GM23338 (cell line): ENCODE results near the gene CADPS. TPM values are rescaled to one million over a fixed set of nuclear protein-coding genes. Genes with fewer than 3 reads are reported as not detected.

Experiments
- ATAC-seq: fragments of 200-7000 bp; cut with Tn5 transposase; 3 replicates; pipeline ENCODE4 v1.9.1; 2020
- DNase-seq: peaks from one replicate; pipeline ENCODE4 v3.0.0-alpha.2; 2015; ENCODE audit warnings: low spot score
- H2AFZ ChIP-seq: fragments of 200-600 bp; sonication (generic); 2 replicates; pipeline ENCODE4 v1.8.0; 2016; ENCODE audit warnings: antibody characterized with exemption, mild to moderate bottlenecking, moderate library complexity
- H3F3A ChIP-seq: fragments of 200-600 bp; sonication (generic); replicated peaks from 2 replicates; pipeline ENCODE4 v1.8.0; 2017; ENCODE audit warnings: antibody characterized with exemption, mixed run types, low read depth
- H3K27ac ChIP-seq: fragments of 200-600 bp; sonication (generic); 2 replicates; pipeline ENCODE4 v1.6.1; 2016; ENCODE audit warnings: low read depth
- H3K27me3 ChIP-seq: fragments of 200-600 bp; sonication (generic); 2 replicates; pipeline ENCODE4 v1.8.0; 2016; ENCODE audit warnings: mild to moderate bottlenecking, mixed run types, moderate library complexity; ENCODE audit not compliant: insufficient read depth
- H3K36me3 ChIP-seq: fragments of 200-600 bp; sonication (generic); 2 replicates; pipeline ENCODE4 v1.8.0; 2016; ENCODE audit warnings: mild to moderate bottlenecking; ENCODE audit not compliant: insufficient read depth
- H3K4me1 ChIP-seq: fragments of 200-600 bp; sonication (generic); 2 replicates; pipeline ENCODE4 v1.8.0; 2016; ENCODE audit warnings: mild to moderate bottlenecking, moderate library complexity; ENCODE audit not compliant: insufficient read depth
- H3K4me2 ChIP-seq: fragments of 200-600 bp; sonication (generic); 2 replicates; pipeline ENCODE4 v1.7.1; 2017; ENCODE audit warnings: mixed run types
- H3K4me3 ChIP-seq: fragments of 200-600 bp; sonication (generic); 2 replicates; pipeline ENCODE4 v1.6.1; 2016; ENCODE audit warnings: mixed run types
- H3K79me2 ChIP-seq: fragments of 200-600 bp; sonication (generic); replicated peaks from 2 replicates; pipeline ENCODE4 v1.8.0; 2017; ENCODE audit warnings: mild to moderate bottlenecking; ENCODE audit not compliant: insufficient read depth
- H3K9me2 ChIP-seq: fragments of 200-600 bp; sonication (generic); 2 replicates; pipeline ENCODE4 v1.8.0; 2017; ENCODE audit not compliant: insufficient read depth
- H4K20me1 ChIP-seq: fragments of 200-600 bp; sonication (generic); replicated peaks from 2 replicates; pipeline ENCODE4 v1.8.0; 2017; ENCODE audit warnings: mild to moderate bottlenecking; ENCODE audit not compliant: insufficient read depth
- H3K27ac Mint-ChIP-seq: 2 replicates; pipeline ENCODE4 v1.8.0; 2020; ENCODE audit warnings: inconsistent platforms, mild to moderate bottlenecking, moderate library complexity, mixed read lengths
- H3K27me3 Mint-ChIP-seq: 3 replicates; pipeline ENCODE4 v1.8.0; 2022; ENCODE audit warnings: low read depth, mild to moderate bottlenecking, moderate library complexity, mixed read lengths, inconsistent platforms; ENCODE audit not compliant: insufficient read depth, poor library complexity
- H3K36me3 Mint-ChIP-seq: 3 replicates; pipeline ENCODE4 v1.8.0; 2021; ENCODE audit warnings: low read depth, mild to moderate bottlenecking, inconsistent platforms, moderate library complexity, mixed read lengths
- H3K4me1 Mint-ChIP-seq: 3 replicates; pipeline ENCODE4 v1.8.0; 2020; ENCODE audit warnings: mild to moderate bottlenecking, inconsistent platforms, mixed read lengths
- H3K4me3 Mint-ChIP-seq: 3 replicates; pipeline ENCODE4 v1.8.0; 2021; ENCODE audit warnings: moderate library complexity, mild to moderate bottlenecking, inconsistent platforms, mixed read lengths
- H3K9me3 Mint-ChIP-seq: 3 replicates; pipeline ENCODE4 v1.8.0; 2020; ENCODE audit warnings: moderate library complexity, mild to moderate bottlenecking, inconsistent platforms, mixed read lengths
- CREB1 ChIP-seq: fragments of 250-450 bp; sonication (Bioruptor Pico); IDR thresholded peaks from 2 replicates; pipeline ENCODE4 v1.5.0; 2020; ENCODE audit warnings: low read depth, mild to moderate bottlenecking, moderate library complexity
- CTCF ChIP-seq, 2 experiments: fragments of 200-600 bp in 1 of 2; sonication (generic) in 1 of 2; conservative IDR thresholded peaks; 2 replicates each; pipeline versions ENCODE4 v1.5.1 to v1.6.1; 2016 to 2017; ENCODE audit warnings: antibody characterized with exemption in 2 of 2, low read depth in 2 of 2, mild to moderate bottlenecking in 2 of 2, moderate library complexity in 1 of 2
- EZH2 ChIP-seq: fragments of 200-600 bp; sonication (generic); IDR thresholded peaks from one replicate; pipeline ENCODE4 v1.8.0; 2017; ENCODE audit warnings: antibody characterized with exemption, mild to moderate bottlenecking, low read depth; ENCODE audit not compliant: unreplicated experiment
- EZH2phosphoT487 ChIP-seq: fragments of 200-600 bp; sonication (generic); IDR thresholded peaks from one replicate; pipeline ENCODE4 v1.8.1; 2018; ENCODE audit warnings: antibody characterized with exemption; ENCODE audit not compliant: unreplicated experiment
- NANOG ChIP-seq: IDR thresholded peaks from 2 replicates; pipeline ENCODE4 v1.6.1; 2016; ENCODE audit warnings: antibody characterized with exemption, borderline replicate concordance
- STAT1 ChIP-seq: IDR thresholded peaks from one replicate; pipeline ENCODE4 v1.6.1; 2016; ENCODE audit warnings: antibody characterized with exemption; ENCODE audit not compliant: unreplicated experiment
- ZNF114 ChIP-seq: fragments of 250-450 bp; sonication (Bioruptor Pico); IDR thresholded peaks from 2 replicates; pipeline ENCODE4 v1.5.0; 2020; ENCODE audit warnings: mild to moderate bottlenecking, moderate library complexity
- polyA plus RNA-seq: library from polyadenylated mRNA; unstranded; fragments of >200 nt; fragmentation: Nextera tagmentation; extraction: Ambion mirVana; gene quantifications from 2 replicates; pipeline ENCODE4 v1.2.1, GENCODE V29; 2016
- total RNA-seq: library from RNA; depleted of rRNA; stranded (reverse); fragments of >200 nt; shearing (Covaris generic); gene quantifications from 2 replicates; pipeline ENCODE4 v1.2.3, GENCODE V29; 2014
- TF ChIP-seq, protein P1 (sequence below): fragments of 250-450 bp; sonication (Bioruptor Pico); IDR thresholded peaks from 2 replicates; pipeline ENCODE4 v1.5.0; 2020; ENCODE audit warnings: mild to moderate bottlenecking, moderate library complexity
- TF ChIP-seq, protein P2 (sequence below): IDR thresholded peaks from one replicate; pipeline ENCODE4 v1.6.1; 2018; ENCODE audit warnings: antibody characterized with exemption; ENCODE audit not compliant: unreplicated experiment

Gene CADPS
- total and polyA plus RNA-seq, 2 experiments from 2014 or later: 14.7 to 22.0 TPM

- peaks cover 24% of the 10 kb centered on the region for H3K4me1 Mint-ChIP-seq
- H3K9me3 Mint-ChIP-seq: no peaks in the 10 kb centered on the region; the same call in 2 of the 3 replicates
- no peak overlapping the region for H3K4me3 ChIP-seq
These were observed 42.9 kb upstream of the CADPS start for GRCh38 chr3:62918131-62918530.

More at GRCh38 chr3:62918131-62918530, 42.9 kb upstream of the CADPS start:
- no peaks in the 10 kb centered on the region for H3K36me3 ChIP-seq
- H4K20me1 ChIP-seq: no peaks in the 10 kb centered on the region
- H3K9me2 ChIP-seq: no peaks in the 10 kb centered on the region
- H2AFZ ChIP-seq: no peak overlapping the region
- TF ChIP-seq, protein P1, sequence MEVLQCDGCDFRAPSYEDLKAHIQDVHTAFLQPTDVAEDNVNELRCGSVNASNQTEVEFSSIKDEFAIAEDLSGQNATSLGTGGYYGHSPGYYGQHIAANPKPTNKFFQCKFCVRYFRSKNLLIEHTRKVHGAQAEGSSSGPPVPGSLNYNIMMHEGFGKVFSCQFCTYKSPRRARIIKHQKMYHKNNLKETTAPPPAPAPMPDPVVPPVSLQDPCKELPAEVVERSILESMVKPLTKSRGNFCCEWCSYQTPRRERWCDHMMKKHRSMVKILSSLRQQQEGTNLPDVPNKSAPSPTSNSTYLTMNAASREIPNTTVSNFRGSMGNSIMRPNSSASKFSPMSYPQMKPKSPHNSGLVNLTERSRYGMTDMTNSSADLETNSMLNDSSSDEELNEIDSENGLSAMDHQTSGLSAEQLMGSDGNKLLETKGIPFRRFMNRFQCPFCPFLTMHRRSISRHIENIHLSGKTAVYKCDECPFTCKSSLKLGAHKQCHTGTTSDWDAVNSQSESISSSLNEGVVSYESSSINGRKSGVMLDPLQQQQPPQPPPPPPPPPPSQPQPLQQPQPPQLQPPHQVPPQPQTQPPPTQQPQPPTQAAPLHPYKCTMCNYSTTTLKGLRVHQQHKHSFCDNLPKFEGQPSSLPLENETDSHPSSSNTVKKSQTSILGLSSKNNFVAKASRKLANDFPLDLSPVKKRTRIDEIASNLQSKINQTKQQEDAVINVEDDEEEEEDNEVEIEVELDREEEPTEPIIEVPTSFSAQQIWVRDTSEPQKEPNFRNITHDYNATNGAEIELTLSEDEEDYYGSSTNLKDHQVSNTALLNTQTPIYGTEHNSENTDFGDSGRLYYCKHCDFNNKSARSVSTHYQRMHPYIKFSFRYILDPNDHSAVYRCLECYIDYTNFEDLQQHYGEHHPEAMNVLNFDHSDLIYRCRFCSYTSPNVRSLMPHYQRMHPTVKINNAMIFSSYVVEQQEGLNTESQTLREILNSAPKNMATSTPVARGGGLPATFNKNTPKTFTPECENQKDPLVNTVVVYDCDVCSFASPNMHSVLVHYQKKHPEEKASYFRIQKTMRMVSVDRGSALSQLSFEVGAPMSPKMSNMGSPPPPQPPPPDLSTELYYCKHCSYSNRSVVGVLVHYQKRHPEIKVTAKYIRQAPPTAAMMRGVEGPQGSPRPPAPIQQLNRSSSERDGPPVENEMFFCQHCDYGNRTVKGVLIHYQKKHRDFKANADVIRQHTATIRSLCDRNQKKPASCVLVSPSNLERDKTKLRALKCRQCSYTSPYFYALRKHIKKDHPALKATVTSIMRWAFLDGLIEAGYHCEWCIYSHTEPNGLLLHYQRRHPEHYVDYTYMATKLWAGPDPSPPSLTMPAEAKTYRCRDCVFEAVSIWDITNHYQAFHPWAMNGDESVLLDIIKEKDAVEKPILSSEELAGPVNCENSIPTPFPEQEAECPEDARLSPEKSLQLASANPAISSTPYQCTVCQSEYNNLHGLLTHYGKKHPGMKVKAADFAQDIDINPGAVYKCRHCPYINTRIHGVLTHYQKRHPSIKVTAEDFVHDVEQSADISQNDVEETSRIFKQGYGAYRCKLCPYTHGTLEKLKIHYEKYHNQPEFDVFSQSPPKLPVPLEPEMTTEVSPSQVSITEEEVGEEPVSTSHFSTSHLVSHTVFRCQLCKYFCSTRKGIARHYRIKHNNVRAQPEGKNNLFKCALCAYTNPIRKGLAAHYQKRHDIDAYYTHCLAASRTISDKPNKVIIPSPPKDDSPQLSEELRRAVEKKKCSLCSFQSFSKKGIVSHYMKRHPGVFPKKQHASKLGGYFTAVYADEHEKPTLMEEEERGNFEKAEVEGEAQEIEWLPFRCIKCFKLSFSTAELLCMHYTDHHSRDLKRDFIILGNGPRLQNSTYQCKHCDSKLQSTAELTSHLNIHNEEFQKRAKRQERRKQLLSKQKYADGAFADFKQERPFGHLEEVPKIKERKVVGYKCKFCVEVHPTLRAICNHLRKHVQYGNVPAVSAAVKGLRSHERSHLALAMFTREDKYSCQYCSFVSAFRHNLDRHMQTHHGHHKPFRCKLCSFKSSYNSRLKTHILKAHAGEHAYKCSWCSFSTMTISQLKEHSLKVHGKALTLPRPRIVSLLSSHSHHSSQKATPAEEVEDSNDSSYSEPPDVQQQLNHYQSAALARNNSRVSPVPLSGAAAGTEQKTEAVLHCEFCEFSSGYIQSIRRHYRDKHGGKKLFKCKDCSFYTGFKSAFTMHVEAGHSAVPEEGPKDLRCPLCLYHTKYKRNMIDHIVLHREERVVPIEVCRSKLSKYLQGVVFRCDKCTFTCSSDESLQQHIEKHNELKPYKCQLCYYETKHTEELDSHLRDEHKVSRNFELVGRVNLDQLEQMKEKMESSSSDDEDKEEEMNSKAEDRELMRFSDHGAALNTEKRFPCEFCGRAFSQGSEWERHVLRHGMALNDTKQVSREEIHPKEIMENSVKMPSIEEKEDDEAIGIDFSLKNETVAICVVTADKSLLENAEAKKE (CRISPR knock-in tag): no peak
- TF ChIP-seq, protein P2, sequence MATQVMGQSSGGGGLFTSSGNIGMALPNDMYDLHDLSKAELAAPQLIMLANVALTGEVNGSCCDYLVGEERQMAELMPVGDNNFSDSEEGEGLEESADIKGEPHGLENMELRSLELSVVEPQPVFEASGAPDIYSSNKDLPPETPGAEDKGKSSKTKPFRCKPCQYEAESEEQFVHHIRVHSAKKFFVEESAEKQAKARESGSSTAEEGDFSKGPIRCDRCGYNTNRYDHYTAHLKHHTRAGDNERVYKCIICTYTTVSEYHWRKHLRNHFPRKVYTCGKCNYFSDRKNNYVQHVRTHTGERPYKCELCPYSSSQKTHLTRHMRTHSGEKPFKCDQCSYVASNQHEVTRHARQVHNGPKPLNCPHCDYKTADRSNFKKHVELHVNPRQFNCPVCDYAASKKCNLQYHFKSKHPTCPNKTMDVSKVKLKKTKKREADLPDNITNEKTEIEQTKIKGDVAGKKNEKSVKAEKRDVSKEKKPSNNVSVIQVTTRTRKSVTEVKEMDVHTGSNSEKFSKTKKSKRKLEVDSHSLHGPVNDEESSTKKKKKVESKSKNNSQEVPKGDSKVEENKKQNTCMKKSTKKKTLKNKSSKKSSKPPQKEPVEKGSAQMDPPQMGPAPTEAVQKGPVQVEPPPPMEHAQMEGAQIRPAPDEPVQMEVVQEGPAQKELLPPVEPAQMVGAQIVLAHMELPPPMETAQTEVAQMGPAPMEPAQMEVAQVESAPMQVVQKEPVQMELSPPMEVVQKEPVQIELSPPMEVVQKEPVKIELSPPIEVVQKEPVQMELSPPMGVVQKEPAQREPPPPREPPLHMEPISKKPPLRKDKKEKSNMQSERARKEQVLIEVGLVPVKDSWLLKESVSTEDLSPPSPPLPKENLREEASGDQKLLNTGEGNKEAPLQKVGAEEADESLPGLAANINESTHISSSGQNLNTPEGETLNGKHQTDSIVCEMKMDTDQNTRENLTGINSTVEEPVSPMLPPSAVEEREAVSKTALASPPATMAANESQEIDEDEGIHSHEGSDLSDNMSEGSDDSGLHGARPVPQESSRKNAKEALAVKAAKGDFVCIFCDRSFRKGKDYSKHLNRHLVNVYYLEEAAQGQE: no peak
- TF ChIP-seq CREB1 (no peak), NANOG (no peak), EZH2phosphoT487 (no peak), STAT1 (no peak), ZNF114 (no peak), CTCF (conservative IDR thresholded peaks at IDR 0.05; ENCODE audit: low read depth in 2 of 2) (no peak), EZH2 (no peak)
- no peaks in the 10 kb centered on the region for H3F3A ChIP-seq
- H3K4me2 ChIP-seq: no peak overlapping the region
- peaks cover 14% of the 10 kb centered on the region for H3K4me1 ChIP-seq
- no peaks in the 10 kb centered on the region for H3K79me2 ChIP-seq
- ATAC-seq (no peak), DNase-seq (no peak)
- H3K36me3 Mint-ChIP-seq: no peaks in the 10 kb centered on the region
- peaks cover 1% of the 10 kb centered on the region for H3K27me3 Mint-ChIP-seq
- no peaks in the 10 kb centered on the region for H3K27me3 ChIP-seq
- no peak overlapping the region for H3K27ac ChIP-seq
- H3K4me3 Mint-ChIP-seq: no peak overlapping the region
- H3K27ac Mint-ChIP-seq: no peak overlapping the region
